Neural progenitor cell (in vitro differentiated cells): ENCODE results near the gene PCBP1. TPM values are rescaled to one million over a fixed set of nuclear protein-coding genes. Genes with fewer than 3 reads are reported as not detected.
A peak's percentile ranks its signal among the peaks of the same experiment; 100 is the strongest.

Experiments used
- DNase-seq: peaks from one replicate; pipeline ENCODE4 v3.0.0-alpha.2; 2016; ENCODE audit warnings: low spot score
- H2AFZ ChIP-seq: fragments of 200-600 bp; sonication (generic); replicated peaks from 2 replicates; pipeline ENCODE4 v1.6.1; 2016; ENCODE audit warnings: antibody characterized with exemption
- H3F3A ChIP-seq: fragments of 200-600 bp; sonication (generic); 2 replicates; pipeline ENCODE4 v1.6.1; 2016; ENCODE audit warnings: antibody characterized with exemption, low read depth
- H3K27ac ChIP-seq: fragments of 200-600 bp; sonication (generic); 2 replicates; pipeline ENCODE4 v1.5.1; 2016; ENCODE audit warnings: mild to moderate bottlenecking
- H3K27me3 ChIP-seq: fragments of 200-600 bp; sonication (generic); 2 replicates; pipeline ENCODE4 v1.6.1; 2016; ENCODE audit warnings: mild to moderate bottlenecking, moderate library complexity
- H3K36me3 ChIP-seq: fragments of 200-600 bp; sonication (generic); 2 replicates; pipeline ENCODE4 v1.5.1; 2016
- H3K4me1 ChIP-seq: fragments of 200-600 bp; sonication (generic); 2 replicates; pipeline ENCODE4 v1.6.1; 2016; ENCODE audit warnings: mixed run types
- H3K4me2 ChIP-seq: fragments of 200-600 bp; sonication (generic); 2 replicates; pipeline ENCODE4 v1.6.1; 2016
- H3K4me3 ChIP-seq: fragments of 200-600 bp; sonication (generic); 2 replicates; pipeline ENCODE4 v1.5.1; 2016
- H3K79me2 ChIP-seq: fragments of 200-600 bp; sonication (generic); 2 replicates; pipeline ENCODE4 v1.6.1; 2016; ENCODE audit warnings: low read depth
- H3K9ac ChIP-seq: fragments of 200-600 bp; sonication (generic); 2 replicates; pipeline ENCODE4 v1.6.1; 2016
- H3K9me3 ChIP-seq: fragments of 200-600 bp; sonication (generic); 2 replicates; pipeline ENCODE4 v1.5.1; 2016; ENCODE audit warnings: low read depth
- H4K20me1 ChIP-seq: fragments of 200-600 bp; sonication (generic); 2 replicates; pipeline ENCODE4 v1.6.1; 2016; ENCODE audit warnings: low read depth
- H3K27ac Mint-ChIP-seq: 3 replicates; pipeline ENCODE4 v1.8.0; 2021; ENCODE audit warnings: mixed read lengths
- H3K27me3 Mint-ChIP-seq: 2 replicates; pipeline ENCODE4 v1.8.0; 2022; ENCODE audit warnings: low read depth, mild to moderate bottlenecking, inconsistent platforms, moderate library complexity, mixed read lengths; ENCODE audit not compliant: insufficient read depth
- H3K36me3 Mint-ChIP-seq: 3 replicates; pipeline ENCODE4 v1.8.0; 2021; ENCODE audit warnings: mixed read lengths
- H3K4me1 Mint-ChIP-seq: 3 replicates; pipeline ENCODE4 v1.8.0; 2021; ENCODE audit warnings: mixed read lengths
- H3K4me3 Mint-ChIP-seq: 3 replicates; pipeline ENCODE4 v1.8.0; 2021; ENCODE audit warnings: mild to moderate bottlenecking, moderate library complexity, mixed read lengths
- H3K9me3 Mint-ChIP-seq: 3 replicates; pipeline ENCODE4 v1.8.0; 2020; ENCODE audit warnings: mixed read lengths
- CTCF ChIP-seq: fragments of 200-600 bp; sonication (generic); IDR thresholded peaks from 2 replicates; pipeline ENCODE4 v1.5.1; 2017; ENCODE audit warnings: antibody characterized with exemption, mild to moderate bottlenecking
- EZH2 ChIP-seq: fragments of 200-600 bp; sonication (generic); IDR thresholded peaks from 2 replicates; pipeline ENCODE4 v1.6.1; 2017; ENCODE audit warnings: antibody characterized with exemption, mild to moderate bottlenecking, moderate library complexity
- EZH2phosphoT487 ChIP-seq: fragments of 200-600 bp; sonication (generic); IDR thresholded peaks from 2 replicates; pipeline ENCODE4 v1.6.1; 2017; ENCODE audit warnings: antibody characterized with exemption
- total RNA-seq: library from RNA; depleted of rRNA; stranded (reverse); fragments of >200 nt; gene quantifications from 2 replicates; pipeline ENCODE4 v1.2.3, GENCODE V29; 2015; ENCODE audit warnings: low replicate concordance

Gene PCBP1
- total RNA-seq, 1 donor from 2014 or later, result 62.0 TPM

- H3K9me3 Mint-ChIP-seq, result no peaks in the 10 kb centered on the region
- peaks cover 40% of the 10 kb centered on the region for H3K4me1 ChIP-seq
- H3K27ac Mint-ChIP-seq, result peak overlapping the region; percentile 100
- H4K20me1 ChIP-seq, result no peaks in the 10 kb centered on the region
- TF ChIP-seq CTCF (no peak), EZH2 (no peak), EZH2phosphoT487 (no peak)
- H3K79me2 ChIP-seq, result no peaks in the 10 kb centered on the region
- H3K4me1 Mint-ChIP-seq, result peaks cover 73% of the 10 kb centered on the region
- no peaks in the 10 kb centered on the region for H3K9me3 ChIP-seq
- no peaks in the 10 kb centered on the region for H3K36me3 ChIP-seq
- H2AFZ ChIP-seq, result no peak overlapping the region
- no peaks in the 10 kb centered on the region for H3K36me3 Mint-ChIP-seq
- DNase-seq, result no peak
- peaks cover 24% of the 10 kb centered on the region for H3K27me3 Mint-ChIP-seq
- no peak overlapping the region for H3K27ac ChIP-seq
- peak overlapping the region; percentile 45 for H3K4me2 ChIP-seq
- H3K9ac ChIP-seq, result no peak overlapping the region
- no peaks in the 10 kb centered on the region for H3K27me3 ChIP-seq
- H3F3A ChIP-seq, result peaks cover 52% of the 10 kb centered on the region
- H3K4me3 Mint-ChIP-seq, result no peak overlapping the region
- no peak overlapping the region for H3K4me3 ChIP-seq
Observed at GRCh38 chr2:70122470-70122869, 35.2 kb downstream of the PCBP1 start.

- H3K4me2 ChIP-seq, result peak overlapping the region; percentile 88
- H4K20me1 ChIP-seq, result no peaks in the 10 kb centered on the region
- no peak overlapping the region for H3K9ac ChIP-seq
- H2AFZ ChIP-seq, result no peak overlapping the region
- no peaks in the 10 kb centered on the region for H3K36me3 ChIP-seq
- DNase-seq, result peak; percentile 90
- no peaks in the 10 kb centered on the region for H3K36me3 Mint-ChIP-seq
- H3K4me3 Mint-ChIP-seq, result peak overlapping the region; percentile 90
- peaks cover 24% of the 10 kb centered on the region for H3K27me3 Mint-ChIP-seq
- no peak for TF ChIP-seq CTCF
- no peak for TF ChIP-seq EZH2phosphoT487
- TF ChIP-seq EZH2, result no peak
- no peaks in the 10 kb centered on the region for H3K9me3 Mint-ChIP-seq
- no peaks in the 10 kb centered on the region for H3K9me3 ChIP-seq
- peak overlapping the region; percentile 100 for H3K27ac Mint-ChIP-seq
- no peaks in the 10 kb centered on the region for H3K27me3 ChIP-seq
- peak overlapping the region; percentile 90 for H3K27ac ChIP-seq
- H3K4me1 Mint-ChIP-seq, result peaks cover 72% of the 10 kb centered on the region
- no peaks in the 10 kb centered on the region for H3K79me2 ChIP-seq
- peaks cover 34% of the 10 kb centered on the region for H3K4me1 ChIP-seq
- H3F3A ChIP-seq, result peaks cover 56% of the 10 kb centered on the region
- H3K4me3 ChIP-seq, result peak overlapping the region; percentile 71
Observed at GRCh38 chr2:70123051-70123828, 36.0 kb downstream of the PCBP1 start.

- Histone ChIP-seq H3K27me3 (no peaks in the 10 kb centered on the region), H4K20me1 (no peaks in the 10 kb centered on the region), H3K4me1 (peaks cover 29% of the 10 kb centered on the region), H3K4me3 (peak overlapping the region; percentile 71), H3K9me3 (no peaks in the 10 kb centered on the region), H3K36me3 (no peaks in the 10 kb centered on the region), H3K79me2 (no peaks in the 10 kb centered on the region), H3K9ac (no peak overlapping the region), H3K4me2 (peak overlapping the region; percentile 88), H3F3A (peaks cover 57% of the 10 kb centered on the region), H3K27ac (peak overlapping the region; percentile 90), H2AFZ (no peak overlapping the region)
- Mint-ChIP-seq H3K27ac (peak overlapping the region; percentile 100), H3K4me1 (peaks cover 69% of the 10 kb centered on the region), H3K27me3 (peaks cover 24% of the 10 kb centered on the region), H3K9me3 (no peaks in the 10 kb centered on the region), H3K36me3 (no peaks in the 10 kb centered on the region), H3K4me3 (peak overlapping the region; percentile 90)
- no peak for DNase-seq
- no peak for TF ChIP-seq EZH2
- no peak for TF ChIP-seq CTCF
- no peak for TF ChIP-seq EZH2phosphoT487
Observed at GRCh38 chr2:70123829-70124116, 36.5 kb downstream of the PCBP1 start.
